Cerebellar cortex (tissue), 1 donor: ENCODE data around the gene SLX4IP.

Source experiments
- DNase-seq: peaks from one replicate; pipeline ENCODE4 v3.0.0-alpha.2; 2015; ENCODE audit warnings: low spot score

Gene SLX4IP

DNA sequence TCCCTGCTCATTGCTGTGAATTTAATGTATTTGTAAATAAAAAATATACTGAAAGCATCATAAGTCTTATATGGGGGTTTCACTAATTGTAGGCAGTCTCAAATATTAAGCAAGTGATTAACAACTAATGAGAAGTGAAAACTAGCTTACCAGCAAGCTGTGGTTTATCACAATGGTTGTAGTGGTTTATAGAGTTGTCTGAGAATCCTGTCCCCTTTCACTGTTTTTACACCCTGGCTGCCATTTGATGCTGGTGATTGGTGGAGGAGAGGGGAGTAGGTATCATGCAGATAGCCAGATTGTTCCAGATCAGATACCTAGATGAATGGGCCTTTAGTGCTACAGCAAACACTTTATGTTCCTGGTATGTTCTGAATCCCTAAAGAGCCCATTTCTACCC, 7.1 kb upstream of the SLX4IP start:
- no peak for DNase-seq

DNA sequence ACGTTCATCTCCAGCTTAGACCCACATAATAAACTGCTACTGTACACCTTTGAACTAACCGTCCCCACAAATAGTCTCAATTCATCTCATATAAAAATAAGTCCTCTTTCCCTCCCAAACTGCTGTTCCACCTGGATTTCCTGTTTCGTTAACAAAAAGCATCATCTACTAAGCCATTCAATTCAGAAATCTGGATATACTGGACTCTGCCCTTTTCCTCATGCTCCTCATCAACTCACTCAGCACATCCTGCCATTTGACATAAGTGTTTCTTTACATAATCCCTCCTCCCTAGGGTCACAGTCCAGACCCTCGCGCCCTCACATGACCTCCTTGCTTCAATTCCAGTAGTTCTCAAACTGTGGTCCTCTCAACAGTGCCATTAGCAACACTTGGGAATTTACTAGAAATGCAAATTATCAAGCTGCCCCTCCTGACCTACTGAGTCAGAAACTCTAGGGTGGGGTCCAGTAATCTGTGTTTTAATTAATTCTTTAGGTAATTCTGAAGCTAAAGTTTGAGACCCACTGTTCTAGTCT, 5.6 kb upstream of the SLX4IP start:
- DNase-seq: no peak

DNA sequence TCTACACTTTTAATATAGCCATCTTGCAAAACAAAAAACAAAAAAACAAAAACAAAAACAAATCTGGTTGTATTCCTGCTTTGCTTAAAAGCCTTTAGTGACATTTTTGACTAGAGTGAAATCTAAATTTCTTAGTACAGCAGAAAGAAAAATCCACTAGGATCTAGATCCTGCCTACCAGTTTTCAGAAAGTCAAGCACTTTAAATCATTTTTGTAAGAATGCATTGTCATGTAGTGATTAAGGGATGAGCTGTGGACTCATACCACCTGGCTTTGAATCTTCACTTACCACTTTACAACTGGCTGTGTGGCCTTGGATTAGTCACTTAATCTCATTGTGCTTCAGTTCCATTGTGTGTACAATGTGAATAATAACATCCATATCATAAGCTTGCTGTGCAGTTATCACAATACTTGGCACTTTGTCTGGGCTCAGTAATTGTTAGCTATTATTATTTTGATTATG, 5.1 kb upstream of the SLX4IP start:
- no peak for DNase-seq

DNA sequence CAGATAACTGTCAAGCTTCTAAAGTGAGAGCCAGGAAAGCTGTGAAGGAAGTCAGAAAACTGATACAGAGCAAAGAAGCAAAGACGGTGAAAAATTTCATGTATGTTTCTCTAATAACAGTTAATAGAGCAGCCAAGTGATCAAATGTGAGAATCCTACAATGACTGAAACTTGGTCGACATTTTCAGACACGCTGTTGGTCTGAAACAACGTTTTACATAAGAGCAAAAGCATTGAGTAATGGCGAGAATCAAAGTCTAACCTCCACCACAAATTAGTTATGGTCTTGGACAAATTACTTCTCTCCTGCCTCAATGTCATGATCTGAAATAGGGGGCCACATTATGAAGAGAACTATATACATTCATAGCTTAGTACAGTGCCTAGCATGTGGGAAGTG, 4.4 kb upstream of the SLX4IP start:
- DNase-seq: no peak

DNA sequence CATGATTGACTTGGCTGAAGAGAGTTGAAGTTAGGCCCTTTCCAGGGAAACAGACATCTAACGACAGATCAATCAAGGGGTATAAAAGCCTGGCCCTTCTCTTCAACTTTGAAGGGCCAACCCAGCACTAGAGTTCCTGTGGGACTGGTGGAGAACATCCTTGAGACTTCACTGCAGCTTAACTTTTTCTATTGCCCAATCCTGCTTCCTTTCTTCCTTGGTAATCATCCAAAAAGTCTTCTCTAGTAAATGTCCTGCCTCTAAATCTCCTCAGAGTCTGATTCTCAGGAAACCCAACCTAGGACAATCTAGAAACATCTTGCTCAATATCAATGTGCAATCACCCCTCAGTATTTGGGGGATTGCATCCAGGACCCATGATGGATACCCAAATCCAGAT, 3.0 kb upstream of the SLX4IP start:
- DNase-seq: no peak

DNA sequence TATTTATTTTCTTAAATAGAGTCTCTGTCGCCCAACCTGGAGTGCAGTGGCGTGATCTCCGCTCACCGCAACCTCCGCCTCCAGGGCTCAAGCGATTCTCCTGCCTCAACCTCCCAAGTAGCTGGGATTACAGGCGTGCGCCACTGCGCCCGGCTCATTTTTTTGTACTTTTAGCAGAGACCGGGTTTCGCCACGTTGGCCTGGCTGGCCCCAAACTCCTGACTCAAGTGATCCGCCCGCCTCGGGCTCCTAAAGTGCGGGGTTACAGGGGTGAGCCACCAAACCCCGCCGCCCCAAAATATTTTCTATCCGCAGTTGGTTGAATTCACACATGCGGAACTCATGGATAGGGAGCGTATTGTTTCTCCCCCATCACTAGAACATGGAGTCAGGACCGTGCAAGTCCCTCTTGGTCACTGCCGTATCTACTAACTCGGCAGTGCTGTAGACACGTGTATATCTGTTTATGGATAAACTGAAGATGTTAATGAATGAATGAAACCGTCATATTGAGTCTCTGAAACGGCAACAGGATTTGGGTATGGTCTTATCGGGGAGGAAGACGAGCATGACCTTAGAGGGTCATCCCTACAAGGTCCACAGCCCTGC, 2.0 kb upstream of the SLX4IP start:
- peak; percentile 22 for DNase-seq

DNA sequence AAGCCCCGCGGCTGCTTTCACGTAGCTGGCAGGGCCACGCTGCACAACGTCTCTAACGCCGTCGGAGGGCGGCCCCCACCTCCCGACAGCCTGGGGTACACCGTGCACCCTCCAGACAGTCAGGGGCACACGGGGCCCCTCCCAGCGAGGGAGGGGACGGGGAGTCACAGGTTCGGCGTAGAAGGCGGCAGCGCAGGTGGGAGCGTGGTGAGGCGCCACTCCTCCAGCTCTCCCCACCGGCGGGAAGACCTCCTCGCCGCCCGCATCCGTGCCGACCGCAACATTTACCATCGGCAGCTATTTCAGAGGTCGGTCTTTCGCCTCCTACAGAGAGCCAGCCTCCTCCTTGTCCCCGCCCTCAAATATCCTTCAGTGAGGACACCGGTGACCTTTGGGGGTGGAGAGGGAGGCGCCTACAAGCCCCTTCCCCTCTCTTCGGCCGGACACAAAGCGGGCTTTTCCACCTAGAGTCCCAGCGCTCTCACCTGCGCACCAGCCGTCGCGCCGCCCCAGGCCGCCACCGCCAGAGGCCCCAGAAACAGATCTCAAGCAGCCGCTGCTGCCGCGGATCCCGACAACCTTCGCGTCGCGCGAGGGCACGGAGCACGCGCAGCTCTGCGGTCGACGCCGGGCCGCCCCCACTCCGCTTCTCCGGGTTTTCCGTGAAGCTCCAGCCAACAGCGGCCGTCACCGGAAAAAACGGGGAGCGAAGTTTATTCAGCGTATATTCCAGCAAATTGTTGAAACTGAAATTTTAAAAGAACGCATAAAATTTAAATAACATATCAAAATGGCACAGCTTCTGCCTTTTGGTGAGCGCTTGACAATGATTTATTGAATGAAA, 1.3 kb upstream of the SLX4IP start, which contains the start of gene MKKS:
Gene MKKS (minus strand): TSS at position 600 of the 844 bp plus-strand sequence. CDS start 20,708 bp downstream, outside the sequence.
- DNase-seq: no peak

DNA sequence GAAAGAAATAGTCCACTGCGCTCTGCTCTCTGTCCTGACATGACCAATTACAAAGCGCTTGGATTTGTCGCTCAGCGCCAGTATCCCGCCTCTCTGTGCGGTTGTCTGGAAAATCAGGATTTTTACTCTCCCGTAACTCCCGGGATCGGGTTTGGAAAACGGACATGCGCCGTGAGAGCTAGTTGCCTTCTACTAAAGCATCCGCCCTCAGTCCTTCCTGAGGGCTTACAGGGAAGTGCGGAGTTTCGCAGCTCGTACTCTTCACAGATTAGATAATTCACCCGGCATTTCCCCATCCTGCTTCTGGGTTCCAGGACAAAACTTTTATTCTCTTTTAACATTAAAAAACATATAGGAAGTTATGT, 656 bp upstream of the SLX4IP start:
- peak; percentile 99 for DNase-seq

DNA sequence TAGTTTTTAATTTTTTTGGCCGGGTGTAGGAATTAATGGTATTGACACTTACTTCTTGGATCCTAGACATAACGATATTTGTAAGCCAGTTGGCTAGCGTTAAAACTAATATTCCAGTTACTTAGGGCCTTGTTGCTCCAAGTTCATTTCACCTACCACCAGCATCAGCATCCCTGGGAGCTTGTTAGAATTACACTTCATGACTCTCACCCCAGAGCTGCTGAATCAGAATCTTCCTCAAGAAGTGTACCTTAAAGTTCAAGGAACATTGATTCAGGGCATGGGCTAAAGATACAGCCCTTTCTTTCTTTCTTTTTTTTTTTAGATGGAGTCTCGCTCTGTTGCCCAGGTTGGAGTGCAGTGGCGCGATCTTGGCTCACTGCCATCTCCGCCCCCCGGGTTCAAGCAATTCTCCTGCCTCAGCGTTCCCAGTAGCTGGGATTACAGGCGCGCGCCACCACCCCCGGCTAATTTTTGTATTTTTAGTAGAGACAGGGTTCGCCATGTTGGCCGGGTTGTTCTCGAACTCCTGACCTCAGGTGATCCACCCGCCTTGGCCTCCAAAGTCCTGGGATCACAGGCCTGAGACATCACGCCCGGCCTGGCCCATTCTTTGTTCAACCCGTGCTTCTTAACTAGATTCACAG, 1.1 kb downstream of the SLX4IP start:
- no peak for DNase-seq

DNA sequence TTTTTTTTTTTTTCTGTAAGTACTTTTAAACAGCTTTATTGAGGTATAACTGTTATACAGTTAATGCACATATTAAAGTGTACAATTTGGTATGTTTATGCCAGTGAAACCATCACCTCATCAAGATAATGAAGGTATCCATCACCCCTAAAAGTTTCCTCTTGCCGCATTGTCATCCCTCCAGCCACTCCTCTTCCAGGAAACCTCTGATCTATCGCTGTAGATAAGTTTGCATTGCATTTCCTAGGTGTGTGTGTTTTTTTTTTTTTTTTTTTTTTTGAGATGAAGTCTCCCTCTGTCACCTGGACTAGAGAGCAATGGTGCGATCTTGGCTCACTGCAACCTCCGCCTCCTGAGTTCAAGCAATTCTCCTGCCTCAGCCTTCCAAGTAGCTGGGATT, 3.1 kb downstream of the SLX4IP start:
- DNase-seq: no peak

DNA sequence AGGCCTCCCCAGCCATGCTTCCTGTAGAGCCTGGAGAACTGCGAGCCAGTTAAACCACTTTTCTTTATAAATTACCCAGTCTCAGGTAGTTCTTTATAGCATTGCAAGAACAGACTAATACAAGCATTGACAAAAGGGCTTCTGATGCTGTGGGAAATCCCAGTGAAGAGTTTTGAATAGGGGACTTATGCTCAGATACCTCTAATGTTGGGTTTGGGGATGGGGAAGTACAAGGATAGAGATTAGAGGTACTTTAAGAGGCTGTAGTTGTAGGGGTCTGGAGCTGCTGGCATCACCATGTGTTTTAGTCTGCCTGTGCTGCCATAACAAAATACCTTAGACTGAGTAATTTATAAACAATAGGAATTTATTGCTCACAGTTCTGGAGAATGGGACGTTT, 8.8 kb downstream of the SLX4IP start:
- DNase-seq: no peak

DNA sequence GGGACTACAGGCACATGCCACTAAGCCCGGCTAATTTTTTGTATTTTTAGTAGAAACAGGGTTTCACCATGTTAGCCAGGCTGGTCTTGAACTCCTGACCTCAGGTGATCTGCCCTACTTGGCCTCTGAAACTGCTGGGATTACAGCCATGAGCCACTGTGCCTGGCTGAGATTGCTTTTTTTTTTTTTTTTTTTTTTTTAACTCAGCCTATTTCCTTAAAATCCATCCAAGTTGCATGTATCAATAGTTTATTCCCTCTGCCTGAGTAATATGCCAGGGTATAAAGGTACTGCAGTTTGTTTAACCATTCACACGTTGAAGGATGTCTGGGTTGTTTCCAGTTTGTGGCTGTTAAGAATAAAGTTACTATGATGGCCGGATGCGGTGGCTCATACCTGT, 10.7 kb downstream of the SLX4IP start:
- DNase-seq: no peak

DNA sequence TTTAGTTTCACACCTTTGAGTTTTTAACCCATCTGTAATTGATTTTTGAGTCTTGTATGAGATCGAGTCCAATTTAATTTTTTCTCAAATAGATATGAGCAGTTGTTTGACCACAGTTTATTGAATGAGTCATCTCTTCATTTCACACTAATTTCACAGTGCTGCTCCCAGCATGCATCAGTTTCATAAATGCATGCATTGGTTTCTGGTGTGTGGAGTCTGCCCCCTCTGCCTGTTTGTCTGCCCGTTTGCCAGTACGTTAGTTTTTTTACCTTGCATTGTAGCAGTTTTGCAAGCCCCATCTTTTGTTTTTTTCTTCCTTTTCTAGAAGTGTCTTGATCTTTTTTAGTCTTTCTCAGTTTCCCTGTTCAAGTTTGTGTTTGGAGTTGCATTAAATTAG, 11.9 kb downstream of the SLX4IP start:
- no peak for DNase-seq

DNA sequence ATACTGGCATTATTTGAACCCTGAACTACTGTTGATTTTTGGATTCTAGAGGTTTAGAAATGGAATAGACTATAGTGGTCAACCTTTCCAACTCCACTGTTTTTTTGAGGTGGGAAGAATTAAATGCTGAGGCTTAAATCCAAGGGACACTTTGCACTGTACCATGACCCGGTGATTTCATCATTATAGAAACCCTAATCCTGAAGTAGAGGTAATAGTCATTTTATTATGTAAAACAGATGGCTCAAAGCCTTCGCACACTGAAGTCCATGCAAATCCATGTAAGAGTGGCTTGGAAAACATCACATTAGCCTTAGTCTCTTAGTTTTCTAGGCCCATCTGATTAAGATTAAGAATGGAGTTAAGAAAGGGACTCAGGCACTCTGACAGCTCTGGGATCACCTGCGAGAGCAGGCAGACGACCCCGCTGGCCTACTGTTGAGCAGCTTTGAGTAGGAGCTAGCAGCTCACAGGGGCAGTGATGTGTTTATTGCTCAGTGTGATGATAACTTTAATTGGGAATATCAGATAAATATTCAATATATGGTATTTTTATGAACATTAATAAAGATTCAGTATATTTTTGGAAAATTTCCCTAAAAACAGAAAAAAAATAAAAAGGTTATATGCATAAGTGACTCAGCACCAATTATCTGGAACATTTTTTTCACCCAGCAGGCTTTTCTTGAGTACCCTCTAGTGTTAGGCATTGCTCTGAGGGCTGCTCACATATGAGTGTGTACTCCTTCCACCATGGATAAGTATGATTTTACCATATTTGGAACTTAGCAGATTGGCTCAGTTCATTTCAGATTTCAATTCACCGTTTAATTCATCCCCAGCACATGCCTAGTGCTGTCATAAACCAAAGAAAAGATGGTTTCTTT, 13.4 kb downstream of the SLX4IP start:
- DNase-seq: no peak

DNA sequence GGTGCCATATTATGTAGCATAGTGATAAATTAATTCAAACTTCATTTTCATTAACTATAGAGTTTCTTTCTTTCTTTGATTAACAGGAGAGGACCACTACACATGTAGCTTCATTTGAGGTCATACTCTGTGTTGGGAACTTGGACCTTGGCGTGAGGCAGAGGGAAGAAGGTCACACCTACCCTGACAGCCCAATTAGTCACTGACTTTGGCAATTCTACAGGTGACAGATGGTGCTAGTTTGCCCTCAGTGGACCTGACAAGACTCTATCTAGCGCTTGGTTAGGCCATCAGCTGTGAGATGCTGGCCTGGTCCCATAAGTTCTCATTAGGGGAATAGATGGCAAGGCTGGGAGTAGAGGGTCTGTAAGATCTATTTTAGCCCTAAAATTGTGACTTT, 14.2 kb downstream of the SLX4IP start:
- peak; percentile 86 for DNase-seq

DNA sequence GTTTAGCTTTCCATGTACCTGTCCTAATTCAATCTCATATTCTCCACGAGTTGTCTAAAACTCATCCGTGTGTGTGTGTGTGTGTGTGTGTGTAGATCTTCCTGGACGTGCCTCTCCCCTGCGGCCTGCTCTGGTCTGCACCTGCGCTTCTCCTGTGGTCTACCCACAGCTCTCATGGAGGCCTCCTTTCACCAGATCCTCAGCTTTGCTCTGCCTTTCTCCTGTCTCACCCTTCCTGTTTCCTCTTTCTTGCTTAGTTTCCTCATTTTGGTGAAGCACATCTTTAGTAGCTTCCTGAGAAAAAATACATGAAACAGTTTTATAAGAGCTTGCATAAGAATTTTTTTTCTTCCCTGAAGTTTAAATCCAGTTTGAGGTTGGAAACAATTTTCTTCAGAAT, 18.1 kb downstream of the SLX4IP start:
- DNase-seq: no peak

DNA sequence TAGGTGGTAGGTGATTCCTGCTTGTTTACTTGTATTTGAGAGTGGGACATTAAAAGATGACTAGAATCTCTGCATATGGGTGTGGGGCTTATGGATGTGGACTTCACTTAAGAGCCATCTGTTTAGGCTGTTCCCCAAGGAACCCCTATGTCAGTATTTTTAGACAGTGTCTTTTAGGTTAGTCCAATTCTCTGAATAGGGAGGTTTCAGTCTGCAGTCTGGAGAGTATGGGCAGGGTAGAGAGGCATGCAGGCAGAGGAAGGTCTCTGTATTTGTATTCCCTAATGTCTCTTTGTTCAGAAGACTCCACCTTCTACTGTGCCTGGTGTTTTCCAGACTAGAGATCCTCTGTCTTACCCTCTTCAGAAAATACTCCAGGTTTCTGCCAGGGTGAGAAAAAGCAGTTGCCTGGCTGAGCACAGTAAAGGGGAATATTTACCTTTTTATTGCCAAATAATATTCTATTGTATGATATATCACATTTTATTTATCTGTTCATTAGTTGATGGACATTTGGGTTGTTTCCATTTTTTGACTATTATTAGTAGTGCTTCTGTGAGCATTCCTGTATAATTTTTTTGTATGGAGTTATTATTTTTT, 19.1 kb downstream of the SLX4IP start:
- no peak for DNase-seq

DNA sequence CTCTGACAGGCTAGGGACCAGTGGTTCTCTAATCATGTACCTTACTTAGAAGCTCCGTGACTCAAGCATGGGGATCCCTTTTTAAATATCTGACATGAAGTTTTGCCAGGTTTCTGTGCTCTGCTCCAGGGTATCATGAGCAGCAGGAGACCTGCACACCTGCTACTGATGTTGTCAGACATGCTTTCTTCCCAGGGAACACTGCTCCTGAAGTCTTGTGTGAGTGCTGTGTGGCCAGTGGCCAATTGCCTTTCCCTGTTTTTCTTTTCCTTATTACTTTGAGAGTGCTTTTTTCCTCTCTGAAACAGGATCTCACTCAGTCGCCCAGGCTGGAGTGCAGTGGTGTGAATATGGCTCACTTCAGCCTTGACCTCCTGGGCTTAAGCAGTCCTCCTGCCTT, 26.4 kb downstream of the SLX4IP start:
- no peak for DNase-seq

DNA sequence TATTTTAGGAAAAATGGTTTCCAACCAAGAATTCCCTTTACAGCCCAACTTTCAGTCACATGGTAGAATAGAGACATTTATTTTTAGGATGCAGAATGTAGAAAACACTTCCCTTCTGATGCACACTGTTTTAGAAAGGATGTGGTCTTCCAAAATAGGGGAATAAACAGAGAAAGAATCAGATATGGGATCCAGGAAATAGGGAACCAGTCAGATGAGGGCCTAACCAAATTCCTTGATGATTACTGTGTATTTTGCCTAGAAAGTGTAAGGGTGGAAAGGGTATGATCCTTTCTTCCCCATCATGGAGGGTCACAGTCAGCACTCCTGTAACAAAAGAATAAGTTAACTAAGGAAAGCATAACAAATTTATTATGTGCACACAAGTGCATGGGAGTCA, 27.4 kb downstream of the SLX4IP start:
- DNase-seq: no peak

DNA sequence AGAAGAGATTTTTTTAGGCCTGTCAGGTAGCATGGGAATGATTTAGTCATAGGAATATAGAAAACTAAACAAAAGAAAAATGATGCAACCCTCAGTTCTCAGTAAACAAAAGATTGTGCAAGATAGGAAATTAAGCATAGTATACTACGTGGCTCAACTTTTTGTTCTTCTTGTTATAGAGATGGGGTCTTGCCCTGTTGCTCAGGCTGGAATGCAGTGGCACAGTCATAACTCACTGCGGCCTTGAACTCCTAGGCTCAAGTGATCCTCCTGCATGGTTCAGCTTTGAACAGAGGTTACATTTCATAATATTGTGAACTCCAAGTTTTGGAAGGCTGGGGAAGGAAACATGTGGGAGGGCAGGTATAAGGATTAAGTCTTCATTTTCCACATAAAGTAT, 28.5 kb downstream of the SLX4IP start:
- no peak for DNase-seq

DNA sequence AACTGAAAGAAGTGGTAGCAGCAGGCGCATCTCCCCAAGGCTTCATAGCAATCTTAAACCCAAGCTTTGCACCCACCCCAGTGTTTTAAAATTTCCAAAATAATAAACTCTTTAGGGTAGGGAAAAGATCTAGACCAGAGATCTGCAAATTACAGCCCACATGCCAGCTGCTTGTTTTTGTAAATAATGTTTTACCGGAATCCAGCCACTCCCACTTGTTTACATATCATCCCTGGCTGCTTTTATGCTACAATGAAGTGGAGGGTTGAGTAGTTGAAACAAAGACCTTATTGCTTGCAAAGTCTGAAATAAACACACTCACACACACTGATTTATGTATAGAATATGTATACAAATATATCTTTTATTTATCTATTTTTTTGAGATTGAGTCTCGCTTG, 30.0 kb downstream of the SLX4IP start:
- no peak for DNase-seq
